ENCODE results near the gene SEMA3B.

DNA sequence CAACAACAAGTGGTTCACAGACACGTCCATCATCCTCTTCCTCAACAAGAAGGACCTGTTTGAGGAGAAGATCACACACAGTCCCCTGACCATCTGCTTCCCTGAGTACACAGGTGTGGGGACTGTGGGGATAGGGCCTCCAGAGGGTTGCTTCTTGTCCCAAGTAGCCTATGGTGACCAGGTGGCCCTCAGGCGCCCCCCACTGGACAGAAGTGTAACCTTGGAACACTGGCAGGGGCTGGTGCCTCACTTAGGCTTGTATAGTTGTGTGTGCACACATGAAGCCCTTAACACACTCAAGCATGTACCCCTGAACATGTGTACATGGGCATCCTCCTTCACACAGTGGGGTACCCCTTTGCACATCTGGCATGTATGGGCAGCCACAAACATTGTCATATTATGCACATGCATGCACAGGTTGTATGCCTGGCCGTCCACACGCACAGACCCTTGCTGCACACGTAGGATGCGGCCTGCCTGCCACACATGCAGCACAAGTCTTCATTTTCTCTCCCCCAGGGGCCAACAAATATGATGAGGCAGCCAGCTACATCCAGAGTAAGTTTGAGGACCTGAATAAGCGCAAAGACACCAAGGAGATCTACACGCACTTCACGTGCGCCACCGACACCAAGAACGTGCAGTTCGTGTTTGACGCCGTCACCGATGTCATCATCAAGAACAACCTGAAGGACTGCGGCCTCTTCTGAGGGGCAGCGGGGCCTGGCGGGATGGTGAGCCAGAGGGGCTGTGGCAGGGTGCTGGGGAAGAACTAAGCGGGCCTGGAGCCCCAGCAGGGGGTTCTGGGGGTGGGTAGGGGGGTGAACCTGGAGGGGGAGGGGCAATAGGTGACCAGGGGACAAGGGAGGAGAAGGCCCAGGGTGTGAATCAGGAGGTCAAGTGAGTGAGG, 11.7 kb upstream of the SEMA3B start:
- TF ChIP-seq, protein P1, sequence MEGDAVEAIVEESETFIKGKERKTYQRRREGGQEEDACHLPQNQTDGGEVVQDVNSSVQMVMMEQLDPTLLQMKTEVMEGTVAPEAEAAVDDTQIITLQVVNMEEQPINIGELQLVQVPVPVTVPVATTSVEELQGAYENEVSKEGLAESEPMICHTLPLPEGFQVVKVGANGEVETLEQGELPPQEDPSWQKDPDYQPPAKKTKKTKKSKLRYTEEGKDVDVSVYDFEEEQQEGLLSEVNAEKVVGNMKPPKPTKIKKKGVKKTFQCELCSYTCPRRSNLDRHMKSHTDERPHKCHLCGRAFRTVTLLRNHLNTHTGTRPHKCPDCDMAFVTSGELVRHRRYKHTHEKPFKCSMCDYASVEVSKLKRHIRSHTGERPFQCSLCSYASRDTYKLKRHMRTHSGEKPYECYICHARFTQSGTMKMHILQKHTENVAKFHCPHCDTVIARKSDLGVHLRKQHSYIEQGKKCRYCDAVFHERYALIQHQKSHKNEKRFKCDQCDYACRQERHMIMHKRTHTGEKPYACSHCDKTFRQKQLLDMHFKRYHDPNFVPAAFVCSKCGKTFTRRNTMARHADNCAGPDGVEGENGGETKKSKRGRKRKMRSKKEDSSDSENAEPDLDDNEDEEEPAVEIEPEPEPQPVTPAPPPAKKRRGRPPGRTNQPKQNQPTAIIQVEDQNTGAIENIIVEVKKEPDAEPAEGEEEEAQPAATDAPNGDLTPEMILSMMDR (conservative IDR thresholded peaks at IDR 0.05; ENCODE audit: low read length): peak; percentile 85
- no peak for TF ChIP-seq EZH2phosphoT487 (IDR thresholded peaks at IDR 0.05; ENCODE audit: borderline replicate concordance, low read depth, low read length)
